MM.1S (cell line): Measurements from ENCODE around the gene DDX51.

Source experiments
- DNase-seq: peaks from one replicate; pipeline ENCODE4 v3.0.0-alpha.2; 2015
- H2AFZ ChIP-seq: fragments of 300-600 bp; sonication (generic); 2 replicates; pipeline ENCODE4 v1.6.0; 2016; ENCODE audit warnings: antibody characterized with exemption, low read length
- H3F3A ChIP-seq: fragments of 300-600 bp; sonication (generic); 2 replicates; pipeline ENCODE4 v1.6.1; 2016; ENCODE audit warnings: mild to moderate bottlenecking, antibody characterized with exemption, low read length, moderate library complexity, mixed read lengths; ENCODE audit not compliant: insufficient read depth
- H3K27ac ChIP-seq: fragments of 300-600 bp; sonication (generic); 2 replicates; pipeline ENCODE4 v1.5.1; 2016; ENCODE audit warnings: mild to moderate bottlenecking, low read length
- H3K27me3 ChIP-seq: fragments of 300-600 bp; sonication (generic); replicated peaks from 2 replicates; pipeline ENCODE4 v1.6.0; 2016; ENCODE audit warnings: low read length; ENCODE audit not compliant: insufficient read depth
- H3K36me3 ChIP-seq: fragments of 300-600 bp; sonication (generic); replicated peaks from 2 replicates; pipeline ENCODE4 v1.6.1; 2016; ENCODE audit warnings: mild to moderate bottlenecking, low read length, mixed read lengths; ENCODE audit not compliant: insufficient read depth
- H3K4me1 ChIP-seq: fragments of 300-600 bp; sonication (generic); 2 replicates; pipeline ENCODE4 v1.6.1; 2016; ENCODE audit warnings: low read length, mixed read lengths
- H3K4me2 ChIP-seq: fragments of 300-600 bp; sonication (generic); 2 replicates; pipeline ENCODE4 v1.6.0; 2016; ENCODE audit warnings: low read depth, low read length
- H3K4me3 ChIP-seq: fragments of 300-600 bp; sonication (generic); 2 replicates; pipeline ENCODE4 v1.5.1; 2016; ENCODE audit warnings: low read length, mixed read lengths
- H3K79me2 ChIP-seq: fragments of 300-600 bp; sonication (generic); 2 replicates; pipeline ENCODE4 v1.6.1; 2016; ENCODE audit warnings: mixed run types, low read length, mixed read lengths
- H3K9ac ChIP-seq: fragments of 300-600 bp; sonication (generic); 2 replicates; pipeline ENCODE4 v1.6.1; 2016; ENCODE audit warnings: low read length, mixed read lengths
- H3K9me2 ChIP-seq: fragments of 300-600 bp; sonication (generic); replicated peaks from 2 replicates; pipeline ENCODE4 v1.6.1; 2016; ENCODE audit warnings: mild to moderate bottlenecking, low read length, mixed read lengths; ENCODE audit not compliant: insufficient read depth
- H3K9me3 ChIP-seq: fragments of 300-600 bp; sonication (generic); replicated peaks from 2 replicates; pipeline ENCODE4 v1.6.1; 2016; ENCODE audit warnings: mild to moderate bottlenecking, low read length, mixed read lengths; ENCODE audit not compliant: insufficient read depth
- H4K20me1 ChIP-seq: fragments of 300-600 bp; sonication (generic); 2 replicates; pipeline ENCODE4 v1.6.1; 2016; ENCODE audit warnings: mild to moderate bottlenecking, low read length, moderate library complexity, mixed read lengths; ENCODE audit not compliant: insufficient read depth
- CTCF ChIP-seq: fragments of 300-600 bp; sonication (generic); IDR thresholded peaks from 2 replicates; pipeline ENCODE4 v1.5.1; 2016; ENCODE audit warnings: antibody characterized with exemption, low read length, mixed read lengths
- EZH2 ChIP-seq: fragments of 300-600 bp; sonication (generic); optimal IDR thresholded peaks from 2 replicates; pipeline ENCODE3; 2017; ENCODE audit warnings: low read depth, mild to moderate bottlenecking, antibody characterized with exemption, low read length, mixed read lengths
- EZH2phosphoT487 ChIP-seq: fragments of 300-600 bp; sonication (generic); IDR thresholded peaks from 2 replicates; pipeline ENCODE4 v1.6.1; 2018; ENCODE audit warnings: antibody characterized with exemption, low read length

DDX51 gene

GRCh38 chr12:132141976-132142678 lies 2.0 kb downstream of the DDX51 start:
- H3K27ac ChIP-seq, result no peak overlapping the region
- H4K20me1 ChIP-seq, result no peaks in the 10 kb centered on the region
- H3K4me3 ChIP-seq, result no peak overlapping the region
- H3K79me2 ChIP-seq, result peaks cover 43% of the 10 kb centered on the region
- TF ChIP-seq EZH2phosphoT487, result no peak
- no peak for TF ChIP-seq CTCF
- TF ChIP-seq EZH2, result no peak
- no peak for DNase-seq
- no peak overlapping the region for H2AFZ ChIP-seq
- no peak overlapping the region for H3K4me2 ChIP-seq
- no peaks in the 10 kb centered on the region for H3K4me1 ChIP-seq
- no peaks in the 10 kb centered on the region for H3K9me3 ChIP-seq
- no peaks in the 10 kb centered on the region for H3K27me3 ChIP-seq
- no peaks in the 10 kb centered on the region for H3K36me3 ChIP-seq
- H3K9me2 ChIP-seq, result no peaks in the 10 kb centered on the region
- H3F3A ChIP-seq, result no peaks in the 10 kb centered on the region
- H3K9ac ChIP-seq, result no peak overlapping the region

GRCh38 chr12:132140918-132141841 lies 2.9 kb downstream of the DDX51 start:
- TF ChIP-seq CTCF, result no peak
- TF ChIP-seq EZH2, result no peak
- no peak for TF ChIP-seq EZH2phosphoT487
- no peaks in the 10 kb centered on the region for H3K4me1 ChIP-seq
- H3K9me3 ChIP-seq, result no peaks in the 10 kb centered on the region
- peaks cover 41% of the 10 kb centered on the region for H3K79me2 ChIP-seq
- H3K27ac ChIP-seq, result no peak overlapping the region
- H2AFZ ChIP-seq, result no peak overlapping the region
- H3F3A ChIP-seq, result no peaks in the 10 kb centered on the region
- no peaks in the 10 kb centered on the region for H3K36me3 ChIP-seq
- no peaks in the 10 kb centered on the region for H3K27me3 ChIP-seq
- no peaks in the 10 kb centered on the region for H4K20me1 ChIP-seq
- no peaks in the 10 kb centered on the region for H3K9me2 ChIP-seq
- H3K9ac ChIP-seq, result no peak overlapping the region
- no peak for DNase-seq
- H3K4me3 ChIP-seq, result no peak overlapping the region
- H3K4me2 ChIP-seq, result no peak overlapping the region

- Histone ChIP-seq H3K4me1 (no peaks in the 10 kb centered on the region), H3K9ac (no peak overlapping the region), H3K4me2 (no peak overlapping the region), H3K36me3 (no peaks in the 10 kb centered on the region), H3K9me3 (no peaks in the 10 kb centered on the region), H3F3A (no peaks in the 10 kb centered on the region), H3K27ac (no peak overlapping the region), H3K9me2 (no peaks in the 10 kb centered on the region), H3K4me3 (no peak overlapping the region), H2AFZ (no peak overlapping the region), H3K27me3 (no peaks in the 10 kb centered on the region), H3K79me2 (peaks cover 34% of the 10 kb centered on the region), H4K20me1 (no peaks in the 10 kb centered on the region)
- TF ChIP-seq EZH2phosphoT487, result no peak
- no peak for TF ChIP-seq CTCF
- no peak for TF ChIP-seq EZH2
- no peak for DNase-seq
These were observed 3.6 kb downstream of the DDX51 start for GRCh38 chr12:132140501-132140900.
